Body of pancreas (tissue), 4 donors: ENCODE results near the gene GRHPR. TPM values are rescaled to one million over a fixed set of nuclear protein-coding genes. Genes with fewer than 3 reads are reported as not detected.
"Not testable (repeated sequence)": the region's sequence is repeated elsewhere in the genome, so short reads cannot be mapped to it uniquely, and the experiment has no call there.

ENCODE experiments used
- ATAC-seq: fragments of 150-250 bp; one replicate; pipeline ENCODE4 v1.9.1; 2016
- DNase-seq, 4 donors: peaks; one replicate each; pipeline ENCODE4 v3.0.0-alpha.2; 2019
- H3K27ac ChIP-seq, 4 donors: fragments of 200-600 bp; sonication (generic); 1 replicate in 3 of 4; 2 replicates in 1 of 4; pipeline versions ENCODE4 v1.5.1 to v1.6.1; 2016 to 2019; ENCODE audit warnings: mild to moderate bottlenecking in 1 of 4, mixed read lengths in 1 of 4, moderate library complexity in 1 of 4
- H3K27me3 ChIP-seq, 2 donors: fragments of 200-600 bp; sonication (generic); one replicate each; pipeline ENCODE4 v1.6.0; 2016; ENCODE audit warnings: mild to moderate bottlenecking in 1 of 2
- H3K36me3 ChIP-seq, 2 donors: fragments of 200-600 bp; sonication (generic); replicated peaks in 1 of 2; 2 replicates each; pipeline ENCODE4 v1.5.1; 2016; ENCODE audit warnings: low read depth in 2 of 2; ENCODE audit not compliant: insufficient read depth in 1 of 2
- H3K4me1 ChIP-seq: fragments of 200-600 bp; sonication (generic); one replicate; pipeline ENCODE4 v1.6.0; 2016
- H3K4me3 ChIP-seq, 2 donors: fragments of 200-600 bp; sonication (generic); 1 replicate in 1 of 2; 2 replicates in 1 of 2; pipeline ENCODE4 v1.5.1; 2016 to 2019
- H3K9me3 ChIP-seq, 3 donors: fragments of 200-600 bp; sonication (generic); 1 replicate in 2 of 3; 2 replicates in 1 of 3; pipeline ENCODE4 v1.5.1; 2016
- POLR2A ChIP-seq, 3 donors: fragments of 450-650 bp; IDR thresholded peaks; one replicate each; pipeline ENCODE4 v1.6.1; 2016; ENCODE audit warnings: antibody characterized with exemption in 3 of 3, mild to moderate bottlenecking in 2 of 3
- WGBS, 2 donors: methylation state at CpG; one replicate each; pipeline ENCODE4 v1.1.5; 2017; 5-methylcytosine and 5-hydroxymethylcytosine counted together
- intact Hi-C: fragments of 100-400 bp; cut with DNase I; formaldehyde crosslinking; loops from one replicate; pipeline ENCODE4 v1.15.1; 2023
- total RNA-seq, 2 donors: library from RNA; depleted of rRNA; stranded (reverse); fragments of >200 nt; gene quantifications; one replicate each; pipeline ENCODE4 v1.1.0, GENCODE V29; 2016
- TF ChIP-seq, protein P1 (sequence below), 7 experiments: fragments of 450-650 bp in 4 of 7; fragments of 200-600 bp in 3 of 7; sonication (generic) in 3 of 7; IDR thresholded peaks; one replicate each; pipeline ENCODE4 v1.5.1; 2016 to 2019; ENCODE audit warnings: antibody characterized with exemption in 7 of 7

Gene GRHPR
- total RNA-seq, 2 donors from 2014 or later, result 61.0 to 95.3 TPM

DNA sequence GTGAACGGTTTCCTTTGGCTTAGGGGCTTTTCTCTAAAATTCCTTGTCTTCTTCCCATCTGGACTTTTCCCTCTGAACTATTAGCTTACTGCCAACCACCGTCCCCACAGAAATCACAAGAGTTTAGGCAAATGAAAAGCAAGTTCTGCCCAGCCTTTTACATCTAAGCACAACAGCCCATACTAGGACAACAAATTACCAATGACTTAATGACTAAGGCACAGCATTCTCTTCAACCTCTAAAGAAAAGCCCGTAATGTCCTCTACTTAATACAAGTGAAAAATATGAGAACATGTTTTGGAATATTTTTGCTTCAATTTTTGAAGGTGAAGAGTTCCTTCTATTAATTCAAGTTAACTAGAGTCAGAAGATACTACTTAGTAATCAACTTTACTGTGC is 41.5 kb downstream of the GRHPR start:
- no peak for TF ChIP-seq POLR2A (IDR thresholded peaks at IDR 0.05)
- TF ChIP-seq, protein P1, sequence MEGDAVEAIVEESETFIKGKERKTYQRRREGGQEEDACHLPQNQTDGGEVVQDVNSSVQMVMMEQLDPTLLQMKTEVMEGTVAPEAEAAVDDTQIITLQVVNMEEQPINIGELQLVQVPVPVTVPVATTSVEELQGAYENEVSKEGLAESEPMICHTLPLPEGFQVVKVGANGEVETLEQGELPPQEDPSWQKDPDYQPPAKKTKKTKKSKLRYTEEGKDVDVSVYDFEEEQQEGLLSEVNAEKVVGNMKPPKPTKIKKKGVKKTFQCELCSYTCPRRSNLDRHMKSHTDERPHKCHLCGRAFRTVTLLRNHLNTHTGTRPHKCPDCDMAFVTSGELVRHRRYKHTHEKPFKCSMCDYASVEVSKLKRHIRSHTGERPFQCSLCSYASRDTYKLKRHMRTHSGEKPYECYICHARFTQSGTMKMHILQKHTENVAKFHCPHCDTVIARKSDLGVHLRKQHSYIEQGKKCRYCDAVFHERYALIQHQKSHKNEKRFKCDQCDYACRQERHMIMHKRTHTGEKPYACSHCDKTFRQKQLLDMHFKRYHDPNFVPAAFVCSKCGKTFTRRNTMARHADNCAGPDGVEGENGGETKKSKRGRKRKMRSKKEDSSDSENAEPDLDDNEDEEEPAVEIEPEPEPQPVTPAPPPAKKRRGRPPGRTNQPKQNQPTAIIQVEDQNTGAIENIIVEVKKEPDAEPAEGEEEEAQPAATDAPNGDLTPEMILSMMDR (IDR thresholded peaks at IDR 0.05), result no peak
- H3K4me1 ChIP-seq, result peaks cover 33% of the 10 kb centered on the region
- DNase-seq (no peak), ATAC-seq (no peak)
- no peaks in the 10 kb centered on the region for H3K27me3 ChIP-seq
- intact Hi-C loops, result no loop called here
- H3K4me3 ChIP-seq, result peak overlapping the region; percentile 73 to 96
- H3K9me3 ChIP-seq, result no peaks in the 10 kb centered on the region
- peak overlapping the region in 3 of 4 donors; percentile 96 to 99 (median 98) for H3K27ac ChIP-seq
- no peaks in the 10 kb centered on the region for H3K36me3 ChIP-seq
- WGBS, 2 donors, result 16 to 20% methylated on average over 3 of the region's 3 CpGs

DNA sequence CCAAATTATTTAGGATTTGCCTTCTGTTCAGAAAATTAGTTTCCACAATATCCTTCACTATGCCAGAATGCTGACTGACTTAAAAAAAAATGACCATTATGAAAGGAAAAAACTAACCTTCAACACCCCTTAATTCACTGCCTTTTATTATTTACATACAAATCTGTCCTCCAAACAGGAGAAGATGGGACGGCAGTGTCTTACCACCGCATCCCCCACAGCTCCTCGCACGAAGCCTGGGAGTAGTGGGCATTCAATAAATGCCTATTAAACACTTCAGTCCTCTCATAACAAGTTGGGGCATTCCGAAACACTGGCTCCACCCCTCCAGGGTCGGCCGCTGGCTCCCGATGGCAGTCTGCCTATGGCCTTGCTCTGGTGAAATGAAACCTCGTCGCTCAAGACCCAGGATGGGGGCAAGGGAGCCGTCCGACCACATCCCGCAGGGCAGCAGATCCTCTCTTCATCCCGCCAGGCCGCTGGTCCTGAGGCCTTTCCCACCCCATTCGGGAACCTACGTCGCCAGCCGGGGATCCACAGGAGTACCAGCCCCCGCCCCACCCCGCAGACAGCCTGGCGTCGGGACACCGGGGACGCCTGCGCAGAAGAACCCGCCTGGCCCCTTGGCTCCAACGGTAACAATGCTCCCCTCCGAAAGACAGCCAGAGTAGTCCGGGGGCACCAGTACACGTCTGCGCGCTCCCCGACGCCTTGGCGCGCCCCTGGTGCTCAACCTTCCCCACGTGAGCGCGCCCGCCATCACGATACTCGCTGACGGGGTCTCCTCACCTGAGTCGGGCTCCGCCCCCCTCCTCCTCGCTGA is 42.1 kb downstream of the GRHPR start:
- peak; percentile 27 for ATAC-seq
- WGBS, 2 donors, result 0% methylated on average over 13 to 45 of the region's 47 CpGs

DNA sequence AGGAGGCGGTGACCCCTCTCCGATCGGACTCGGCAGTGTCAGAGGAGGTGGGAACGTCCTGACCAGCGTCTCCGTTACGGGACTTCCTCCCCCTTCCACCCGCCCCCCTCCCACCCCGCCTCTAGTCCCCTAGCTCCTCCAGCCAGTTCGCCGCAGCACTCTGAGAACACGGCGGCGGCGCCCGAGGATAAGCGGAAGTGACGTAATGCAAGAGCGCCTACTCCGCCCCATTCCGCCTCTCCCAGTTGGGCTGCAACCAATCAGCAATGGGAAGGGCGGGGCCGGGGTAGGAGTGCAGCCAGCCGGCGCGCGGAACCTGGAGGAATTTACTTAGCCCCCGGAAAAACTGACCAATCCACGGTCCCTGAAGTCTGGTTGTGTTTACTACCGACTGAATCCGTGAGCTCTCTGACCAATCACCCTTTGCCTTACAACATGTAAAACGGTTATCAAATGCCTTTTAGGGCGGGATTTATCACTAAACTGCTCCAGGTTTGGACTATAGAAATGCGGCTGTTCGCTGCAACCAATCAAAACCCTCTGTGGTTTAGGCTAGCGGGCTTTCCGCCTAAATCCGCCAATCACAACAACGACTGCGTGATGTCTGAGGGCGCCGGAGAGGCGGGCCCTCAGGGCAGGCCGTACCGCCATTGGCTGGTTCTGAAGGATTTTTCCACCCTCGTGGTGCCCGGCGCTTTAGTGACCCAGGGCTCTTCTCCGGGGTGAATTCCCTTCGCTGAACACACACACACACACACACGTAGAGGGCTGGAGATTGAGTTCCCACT is 42.9 kb downstream of the GRHPR start, which contains the start of gene ZBTB5:
TSS of gene ZBTB5 (minus strand) at position 202 of the 788 bp plus-strand sequence. CDS start 22,899 bp downstream, outside the sequence.
- ATAC-seq (peak; percentile 90), DNase-seq (peak; percentile 98 to 99 (median 99))
- peak in 2 of 3 donors; percentile 86 to 91 for TF ChIP-seq POLR2A (IDR thresholded peaks at IDR 0.05)
- TF ChIP-seq, protein P1 (IDR thresholded peaks at IDR 0.05), result peak in 1 of 7 experiments; percentile 5
- Histone ChIP-seq H3K4me3 (peak within 1 kb of the TSS; percentile 73 to 96), H3K9me3 (no peaks in the 10 kb centered on the region), H3K27me3 (no peaks in the 10 kb centered on the region), H3K36me3 (no peaks in the 10 kb centered on the region), H3K27ac (peak within 1 kb of the TSS; percentile 96 to 99 (median 98)), H3K4me1 (peaks cover 33% of the 10 kb centered on the region)
- WGBS, 2 donors, result 0% methylated on average over 51 of the region's 52 CpGs; no CpG with 5 or more reads in 1 of the 2 donors
- intact Hi-C loops, result no loop called here

More for the DNA sequence above, 42.1 kb downstream of the GRHPR start:
- DNase-seq, result peak; percentile 77 to 82 (median 78)
- no peaks in the 10 kb centered on the region for H3K36me3 ChIP-seq
- intact Hi-C loops, result no loop called here
- no peaks in the 10 kb centered on the region for H3K9me3 ChIP-seq
- peaks cover 33% of the 10 kb centered on the region for H3K4me1 ChIP-seq
- H3K27me3 ChIP-seq, result no peaks in the 10 kb centered on the region
- TF ChIP-seq POLR2A (IDR thresholded peaks at IDR 0.05), result peak; percentile 32 to 78 (median 72)
- TF ChIP-seq, protein P1 (IDR thresholded peaks at IDR 0.05), result peak in 1 of 7 experiments; percentile 8
- H3K4me3 ChIP-seq, result peak overlapping the region; percentile 73 to 96
- H3K27ac ChIP-seq, result peak overlapping the region; percentile 96 to 99 (median 98)

DNA sequence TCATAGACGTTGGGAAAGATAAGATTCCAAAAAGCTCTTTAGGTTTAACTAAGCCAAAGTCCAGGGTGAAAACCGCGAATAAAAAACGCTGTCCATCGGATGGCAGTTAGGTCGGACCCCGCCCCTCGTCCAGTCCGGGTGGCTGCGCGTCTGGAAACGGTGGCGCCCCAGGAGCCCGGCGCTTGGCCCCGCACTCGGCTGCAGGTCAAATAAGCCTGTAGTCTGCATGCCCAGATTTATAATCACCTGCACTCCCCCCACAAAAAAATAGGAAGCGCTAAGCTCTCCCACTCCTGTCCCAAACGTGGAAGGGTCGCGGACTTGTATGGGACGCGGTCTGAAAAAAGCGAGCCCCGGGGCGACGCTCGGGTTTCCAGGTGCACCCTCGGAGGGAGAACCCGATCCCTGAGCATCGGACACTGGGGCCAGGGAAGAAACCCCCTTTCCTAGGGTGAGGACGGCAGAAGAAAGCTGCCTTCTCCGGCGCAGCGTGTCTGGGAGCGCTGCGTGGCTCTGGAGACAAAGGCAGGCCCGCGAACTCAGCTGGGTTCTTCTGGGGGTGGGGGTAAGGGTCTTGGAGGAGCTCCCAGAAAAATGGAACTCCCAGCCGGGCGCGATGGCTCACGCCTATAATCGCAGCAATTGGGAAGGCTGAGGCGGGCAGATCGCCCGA is 43.7 kb downstream of the GRHPR start:
- Histone ChIP-seq H3K27ac (peak overlapping the region; percentile 96 to 99 (median 98)), H3K9me3 (no peaks in the 10 kb centered on the region), H3K4me1 (peaks cover 33% of the 10 kb centered on the region), H3K27me3 (no peaks in the 10 kb centered on the region), H3K4me3 (peak overlapping the region; percentile 2 to 23), H3K36me3 (no peaks in the 10 kb centered on the region)
- WGBS, 2 donors, result 0% methylated on average over 30 to 47 of the region's 47 CpGs
- intact Hi-C loops, result no loop called here
- ATAC-seq (peak; percentile 21), DNase-seq (peak; percentile 41 to 89 (median 82))
- peak; percentile 38 to 68 (median 61) for TF ChIP-seq POLR2A (IDR thresholded peaks at IDR 0.05)
- TF ChIP-seq, protein P1 (IDR thresholded peaks at IDR 0.05), result no peak

DNA sequence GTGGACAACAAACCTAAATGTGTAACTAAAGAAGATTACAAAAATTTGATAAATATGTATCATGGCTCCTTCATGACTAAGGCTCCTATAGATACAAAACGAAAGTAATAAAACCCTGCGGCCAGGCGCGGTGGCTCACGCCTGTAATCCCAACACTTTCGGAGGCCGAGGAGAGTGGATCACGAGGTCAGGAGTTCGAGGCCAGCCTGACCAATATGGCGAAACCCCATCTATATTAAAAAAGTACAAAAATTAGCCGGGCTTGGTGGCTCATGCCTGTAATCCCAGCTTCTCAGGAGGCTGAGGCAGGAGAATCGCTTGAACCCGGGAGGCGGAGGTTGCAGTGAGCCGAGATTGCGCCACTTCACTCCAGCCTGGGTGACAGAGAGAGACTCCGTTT is 45.0 kb downstream of the GRHPR start:
- H3K4me3 ChIP-seq, DNase-seq, ATAC-seq, H3K27ac ChIP-seq, H3K9me3 ChIP-seq, H3K27me3 ChIP-seq, intact Hi-C loops, H3K36me3 ChIP-seq: not testable (repeated sequence)
- H3K4me1 ChIP-seq, result peaks cover 26% of the 10 kb centered on the region
- 93 to 97% methylated on average over 17 of the region's 17 CpGs for WGBS, 2 donors
